ENCODE measurements around the gene MARK3. TPM values are rescaled to one million over a fixed set of nuclear protein-coding genes. Genes with fewer than 3 reads are reported as not detected.

The MARK3 gene
- total RNA-seq, 1 experiment from 2014 or later, result 72.5 TPM

DNA sequence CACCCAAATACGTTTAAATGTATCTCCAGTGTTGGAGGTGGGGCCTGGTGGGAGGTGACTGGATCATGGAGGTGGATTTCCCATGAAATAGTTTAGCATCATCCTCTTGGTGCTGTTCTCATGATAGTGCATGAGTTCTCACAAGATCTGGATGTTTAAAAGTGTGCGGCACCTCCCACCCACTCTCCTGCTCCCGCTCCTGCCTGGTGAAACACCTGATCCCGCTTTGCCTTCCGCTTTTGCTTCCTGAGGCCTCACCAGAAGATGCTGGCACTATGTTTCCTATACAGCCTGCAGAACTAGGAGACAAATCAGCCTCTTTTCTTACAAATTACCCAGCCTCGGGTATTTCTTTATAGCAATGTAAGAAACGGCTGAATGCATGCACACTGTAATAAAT is 31.1 kb upstream of the MARK3 start:
- TF ChIP-seq TCF7L2 (IDR thresholded peaks at IDR 0.05; ENCODE audit: borderline replicate concordance, extremely low read depth, insufficient read depth, insufficient read length) (no peak), SP1 (IDR thresholded peaks at IDR 0.05; ENCODE audit: low read depth) (no peak), EZH2 (IDR thresholded peaks at IDR 0.05) (no peak), CEBPB (IDR thresholded peaks at IDR 0.05; ENCODE audit: low read depth) (no peak), ZNF274 (IDR thresholded peaks at IDR 0.05; ENCODE audit: low read depth, low read length) (no peak), RAD21 (IDR thresholded peaks at IDR 0.05; ENCODE audit: low read depth) (no peak), ZFX (IDR thresholded peaks at IDR 0.05) (no peak), SIN3A (IDR thresholded peaks at IDR 0.05; ENCODE audit: low read depth) (no peak), POLR2AphosphoS5 (IDR thresholded peaks at IDR 0.05; ENCODE audit: low read depth, low read length) (no peak), SRF (IDR thresholded peaks at IDR 0.05; ENCODE audit: low read depth) (no peak), EZH2phosphoT487 (IDR thresholded peaks at IDR 0.05; ENCODE audit: borderline replicate concordance) (no peak), CBX3 (IDR thresholded peaks at IDR 0.05; ENCODE audit: low read depth) (no peak), EGR1 (IDR thresholded peaks at IDR 0.05; ENCODE audit: low read depth) (no peak), YY1 (IDR thresholded peaks at IDR 0.05; ENCODE audit: extremely low read depth, insufficient replicate concordance, low read depth, low read length) (no peak), ELF1 (IDR thresholded peaks at IDR 0.05; ENCODE audit: borderline replicate concordance, low read depth) (no peak), FOSL1 (IDR thresholded peaks at IDR 0.05; ENCODE audit: low read depth) (no peak), POLR2A (IDR thresholded peaks at IDR 0.05; ENCODE audit: borderline replicate concordance, extremely low read depth, insufficient read depth, insufficient read length) (no peak)
- TF ChIP-seq, protein P1, sequence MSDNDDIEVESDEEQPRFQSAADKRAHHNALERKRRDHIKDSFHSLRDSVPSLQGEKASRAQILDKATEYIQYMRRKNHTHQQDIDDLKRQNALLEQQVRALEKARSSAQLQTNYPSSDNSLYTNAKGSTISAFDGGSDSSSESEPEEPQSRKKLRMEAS (IDR thresholded peaks at IDR 0.05), result no peak
- TF ChIP-seq, protein P2, sequence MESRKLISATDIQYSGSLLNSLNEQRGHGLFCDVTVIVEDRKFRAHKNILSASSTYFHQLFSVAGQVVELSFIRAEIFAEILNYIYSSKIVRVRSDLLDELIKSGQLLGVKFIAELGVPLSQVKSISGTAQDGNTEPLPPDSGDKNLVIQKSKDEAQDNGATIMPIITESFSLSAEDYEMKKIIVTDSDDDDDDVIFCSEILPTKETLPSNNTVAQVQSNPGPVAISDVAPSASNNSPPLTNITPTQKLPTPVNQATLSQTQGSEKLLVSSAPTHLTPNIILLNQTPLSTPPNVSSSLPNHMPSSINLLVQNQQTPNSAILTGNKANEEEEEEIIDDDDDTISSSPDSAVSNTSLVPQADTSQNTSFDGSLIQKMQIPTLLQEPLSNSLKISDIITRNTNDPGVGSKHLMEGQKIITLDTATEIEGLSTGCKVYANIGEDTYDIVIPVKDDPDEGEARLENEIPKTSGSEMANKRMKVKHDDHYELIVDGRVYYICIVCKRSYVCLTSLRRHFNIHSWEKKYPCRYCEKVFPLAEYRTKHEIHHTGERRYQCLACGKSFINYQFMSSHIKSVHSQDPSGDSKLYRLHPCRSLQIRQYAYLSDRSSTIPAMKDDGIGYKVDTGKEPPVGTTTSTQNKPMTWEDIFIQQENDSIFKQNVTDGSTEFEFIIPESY (IDR thresholded peaks at IDR 0.05; ENCODE audit: extremely low read depth, insufficient replicate concordance, low read length), result no peak
- TF ChIP-seq, protein P3, sequence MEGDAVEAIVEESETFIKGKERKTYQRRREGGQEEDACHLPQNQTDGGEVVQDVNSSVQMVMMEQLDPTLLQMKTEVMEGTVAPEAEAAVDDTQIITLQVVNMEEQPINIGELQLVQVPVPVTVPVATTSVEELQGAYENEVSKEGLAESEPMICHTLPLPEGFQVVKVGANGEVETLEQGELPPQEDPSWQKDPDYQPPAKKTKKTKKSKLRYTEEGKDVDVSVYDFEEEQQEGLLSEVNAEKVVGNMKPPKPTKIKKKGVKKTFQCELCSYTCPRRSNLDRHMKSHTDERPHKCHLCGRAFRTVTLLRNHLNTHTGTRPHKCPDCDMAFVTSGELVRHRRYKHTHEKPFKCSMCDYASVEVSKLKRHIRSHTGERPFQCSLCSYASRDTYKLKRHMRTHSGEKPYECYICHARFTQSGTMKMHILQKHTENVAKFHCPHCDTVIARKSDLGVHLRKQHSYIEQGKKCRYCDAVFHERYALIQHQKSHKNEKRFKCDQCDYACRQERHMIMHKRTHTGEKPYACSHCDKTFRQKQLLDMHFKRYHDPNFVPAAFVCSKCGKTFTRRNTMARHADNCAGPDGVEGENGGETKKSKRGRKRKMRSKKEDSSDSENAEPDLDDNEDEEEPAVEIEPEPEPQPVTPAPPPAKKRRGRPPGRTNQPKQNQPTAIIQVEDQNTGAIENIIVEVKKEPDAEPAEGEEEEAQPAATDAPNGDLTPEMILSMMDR (IDR thresholded peaks at IDR 0.05 in 2 of 3, conservative IDR thresholded peaks at IDR 0.05 in 1 of 3; ENCODE audit: borderline replicate concordance in 1 of 3, insufficient read depth in 1 of 3, low read depth in 2 of 3, low read length in 2 of 3), result no peak
- ChIA-PET POLR2A (interaction anchor here (1.0 kb wide), 1 partner anchor 8 kb away, joined by 3 read pairs; no protein-coding TSS in a partner anchor), RAD21 (ENCODE audit: low non-redundant PET in 1 of 2, low total read pairs in 2 of 2, uncharacterized antibody in 2 of 2, unreplicated experiment in 2 of 2) (no interaction called here), CTCF (interaction anchor here (0.6 to 1.8 kb wide), 5 partner anchors 9 to 722 kb away, joined by 3 to 4 read pairs (median 4); no protein-coding TSS in a partner anchor)
- H3K4me2 ChIP-seq (ENCODE audit: low read length), result peak overlapping the region; percentile 54
- no peaks in the 10 kb centered on the region for H3K27me3 ChIP-seq (ENCODE audit: insufficient read depth, low read length)
- H3K9ac ChIP-seq (ENCODE audit: low read length), result no peak overlapping the region
- H3K9me3 ChIP-seq (ENCODE audit: control insufficient read depth in 1 of 2, insufficient read depth in 1 of 2, low read depth in 1 of 2, low read length in 2 of 2), result no peaks in the 10 kb centered on the region
- H3K27ac ChIP-seq (ENCODE audit: low read depth, low read length), result no peak overlapping the region
- no peaks in the 10 kb centered on the region for H4K20me1 ChIP-seq (ENCODE audit: insufficient read depth)
- DNase-seq (ENCODE audit: low read depth, low spot score) (no peak), ATAC-seq (peak; percentile 23)
- intact Hi-C loops (cut with micrococcal nuclease), result no loop called here
- BruUV-seq (replicated peaks), result no TSS peak
- H3K4me1 ChIP-seq (ENCODE audit: control insufficient read depth in 1 of 2, insufficient read depth in 2 of 2, low read length in 2 of 2), result peaks cover 13 to 21% of the 10 kb centered on the region in 2 experiments
- no peak overlapping the region for H2AFZ ChIP-seq (ENCODE audit: low read depth, low read length, poor library complexity, severe bottlenecking)
- no peaks in the 10 kb centered on the region for H3K9me2 ChIP-seq (ENCODE audit: insufficient read depth)
- H3K79me2 ChIP-seq (ENCODE audit: insufficient read depth, low read length), result no peaks in the 10 kb centered on the region
- no peak overlapping the region for H3K4me3 ChIP-seq (replicated peaks in 1 of 2; ENCODE audit: low read depth in 1 of 2, low read length in 2 of 2)
- H3K36me3 ChIP-seq (ENCODE audit: control insufficient read depth in 1 of 2, insufficient read depth in 2 of 2, low read length in 2 of 2), result no peaks in the 10 kb centered on the region
